RWPE2 (cell line): ENCODE data around the gene CSE1L.

Experiments
- ATAC-seq: fragments of 200-7000 bp; cut with Tn5 transposase; 3 replicates; pipeline ENCODE4 v1.9.1; 2021; ENCODE audit warnings: low read depth
- DNase-seq: peaks from one replicate; pipeline ENCODE4 v3.0.0-alpha.2; 2020; ENCODE audit warnings: low spot score
- H3K27ac ChIP-seq: fragments of 450-650 bp; 2 replicates; pipeline ENCODE4 v1.5.1; 2017; ENCODE audit warnings: mild to moderate bottlenecking; ENCODE audit not compliant: poor library complexity, severe bottlenecking
- H3K27me3 ChIP-seq: fragments of 250-450 bp; sonication (Bioruptor Pico); 2 replicates; pipeline ENCODE4 v1.5.1; 2021; ENCODE audit warnings: mild to moderate bottlenecking, moderate library complexity; ENCODE audit not compliant: insufficient read depth, poor library complexity, severe bottlenecking
- H3K36me3 ChIP-seq: fragments of 250-450 bp; sonication (Bioruptor Pico); 2 replicates; pipeline ENCODE4 v1.5.1; 2020; ENCODE audit warnings: low read depth, mild to moderate bottlenecking, moderate library complexity
- H3K4me1 ChIP-seq: fragments of 250-450 bp; sonication (Bioruptor Pico); 2 replicates; pipeline ENCODE4 v1.5.1; 2021; ENCODE audit warnings: mild to moderate bottlenecking, moderate library complexity; ENCODE audit not compliant: insufficient read depth, poor library complexity, severe bottlenecking
- H3K4me3 ChIP-seq: fragments of 250-450 bp; sonication (Bioruptor Pico); 2 replicates; pipeline ENCODE4 v1.5.1; 2021; ENCODE audit warnings: mild to moderate bottlenecking, moderate library complexity; ENCODE audit not compliant: severe bottlenecking
- H3K9me3 ChIP-seq: fragments of 250-450 bp; sonication (Bioruptor Pico); 2 replicates; pipeline ENCODE4 v1.5.1; 2021; ENCODE audit warnings: mild to moderate bottlenecking, moderate library complexity; ENCODE audit not compliant: severe bottlenecking
- TF ChIP-seq, protein P1 (sequence below): fragments of 450-650 bp; IDR thresholded peaks from one replicate; pipeline ENCODE4 v1.5.1; 2017; ENCODE audit warnings: mild to moderate bottlenecking, moderate library complexity; ENCODE audit not compliant: poor library complexity, severe bottlenecking

The CSE1L gene

DNA sequence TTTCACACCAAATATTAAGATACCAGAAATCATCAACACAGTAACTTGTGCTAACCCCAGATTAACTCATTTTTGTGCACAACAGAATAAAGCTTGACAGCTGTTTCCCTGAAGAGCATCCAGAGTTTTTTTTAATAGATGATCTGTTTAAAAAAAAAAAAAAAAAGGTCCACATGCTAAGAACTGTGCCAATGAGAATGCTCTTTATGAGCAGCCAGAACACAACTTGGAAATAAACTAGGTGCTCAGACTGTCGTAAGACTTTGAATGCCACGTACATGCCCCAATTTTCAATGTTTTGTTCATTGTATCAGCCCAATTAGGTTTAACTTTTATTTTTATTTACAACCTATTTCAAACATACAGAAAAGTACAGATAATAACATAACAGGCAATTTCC lies 94.7 kb downstream of the CSE1L start:
- Histone ChIP-seq H3K36me3 (peaks cover 42% of the 10 kb centered on the region), H3K27ac (no peak overlapping the region), H3K4me3 (no peak overlapping the region), H3K9me3 (no peaks in the 10 kb centered on the region), H3K4me1 (no peaks in the 10 kb centered on the region), H3K27me3 (no peaks in the 10 kb centered on the region)
- ATAC-seq (no peak), DNase-seq (no peak)
- TF ChIP-seq, protein P1, sequence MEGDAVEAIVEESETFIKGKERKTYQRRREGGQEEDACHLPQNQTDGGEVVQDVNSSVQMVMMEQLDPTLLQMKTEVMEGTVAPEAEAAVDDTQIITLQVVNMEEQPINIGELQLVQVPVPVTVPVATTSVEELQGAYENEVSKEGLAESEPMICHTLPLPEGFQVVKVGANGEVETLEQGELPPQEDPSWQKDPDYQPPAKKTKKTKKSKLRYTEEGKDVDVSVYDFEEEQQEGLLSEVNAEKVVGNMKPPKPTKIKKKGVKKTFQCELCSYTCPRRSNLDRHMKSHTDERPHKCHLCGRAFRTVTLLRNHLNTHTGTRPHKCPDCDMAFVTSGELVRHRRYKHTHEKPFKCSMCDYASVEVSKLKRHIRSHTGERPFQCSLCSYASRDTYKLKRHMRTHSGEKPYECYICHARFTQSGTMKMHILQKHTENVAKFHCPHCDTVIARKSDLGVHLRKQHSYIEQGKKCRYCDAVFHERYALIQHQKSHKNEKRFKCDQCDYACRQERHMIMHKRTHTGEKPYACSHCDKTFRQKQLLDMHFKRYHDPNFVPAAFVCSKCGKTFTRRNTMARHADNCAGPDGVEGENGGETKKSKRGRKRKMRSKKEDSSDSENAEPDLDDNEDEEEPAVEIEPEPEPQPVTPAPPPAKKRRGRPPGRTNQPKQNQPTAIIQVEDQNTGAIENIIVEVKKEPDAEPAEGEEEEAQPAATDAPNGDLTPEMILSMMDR = no peak
